ENCODE results near the gene ZDHHC12.

ZDHHC12 gene

GRCh38 chr9:128723866-128724743, at the start of gene ZDHHC12:
ZDHHC12 (minus strand) TSS chr9:128724127; CDS start chr9:128724093, 34 bp downstream.
- DNase-seq: peak; percentile 94

- no peak for DNase-seq
These were observed 49.1 kb upstream of the ZDHHC12 start for GRCh38 chr9:128773049-128773448.

- peak; percentile 80 for DNase-seq
These were observed 48.0 kb upstream of the ZDHHC12 start, which contains the start of gene ZER1 for GRCh38 chr9:128771745-128772519. ZER1 (minus strand) TSS chr9:128771927; CDS start chr9:128755565, 16,362 bp downstream.

- DNase-seq: no peak
These were observed 47.3 kb upstream of the ZDHHC12 start for GRCh38 chr9:128771094-128771721.

GRCh38 chr9:128770286-128771030, 46.5 kb upstream of the ZDHHC12 start:
- DNase-seq: no peak

- DNase-seq: no peak
These were observed 44.7 kb upstream of the ZDHHC12 start for GRCh38 chr9:128768606-128769005.

GRCh38 chr9:128765499-128765898, 41.6 kb upstream of the ZDHHC12 start:
- no peak for DNase-seq

- no peak for DNase-seq
These were observed 40.4 kb upstream of the ZDHHC12 start for GRCh38 chr9:128764361-128764760.

GRCh38 chr9:128762671-128763449, 38.9 kb upstream of the ZDHHC12 start:
- DNase-seq: no peak

GRCh38 chr9:128757602-128758001, 33.7 kb upstream of the ZDHHC12 start:
- DNase-seq: no peak

GRCh38 chr9:128753627-128754026, 29.7 kb upstream of the ZDHHC12 start:
- DNase-seq: no peak

GRCh38 chr9:128750926-128751595, 27.1 kb upstream of the ZDHHC12 start:
- DNase-seq: no peak

GRCh38 chr9:128747241-128747640, 23.3 kb upstream of the ZDHHC12 start:
- no peak for DNase-seq

- no peak for DNase-seq
These were observed 19.5 kb upstream of the ZDHHC12 start for GRCh38 chr9:128743421-128743820.

- DNase-seq: no peak
These were observed 18.5 kb upstream of the ZDHHC12 start for GRCh38 chr9:128742401-128742800.

- DNase-seq: no peak
These were observed 11.4 kb upstream of the ZDHHC12 start for GRCh38 chr9:128735373-128735772.

- peak; percentile 82 for DNase-seq
These were observed 9.3 kb upstream of the ZDHHC12 start for GRCh38 chr9:128733256-128733655.

- no peak for DNase-seq
These were observed 8.6 kb upstream of the ZDHHC12 start for GRCh38 chr9:128732576-128732975.

GRCh38 chr9:128731691-128732090, 7.8 kb upstream of the ZDHHC12 start:
- DNase-seq: no peak

GRCh38 chr9:128731093-128731492, 7.2 kb upstream of the ZDHHC12 start:
- DNase-seq: no peak

All from NCI-H2227 treated with DMSO at 0.1 percent for 48 hours (cell line).